SU-DHL-6 (cell line): Measurements from ENCODE around the gene LZTS2.

Source experiments
- H2AFZ ChIP-seq: fragments of 200-600 bp; sonication (generic); 2 replicates; pipeline ENCODE4 v1.6.1; 2014; ENCODE audit warnings: low read depth, mild to moderate bottlenecking, moderate library complexity, mixed read lengths, antibody characterized with exemption, low read length; ENCODE audit not compliant: severe bottlenecking
- H3F3A ChIP-seq: fragments of 200-600 bp; shearing (Covaris generic); 2 replicates; pipeline ENCODE4 v1.6.0; 2016; ENCODE audit warnings: antibody characterized with exemption, mild to moderate bottlenecking; ENCODE audit not compliant: insufficient read depth
- H3K27ac ChIP-seq: fragments of 200-600 bp; sonication (generic); 2 replicates; pipeline ENCODE4 v1.5.1; 2016; ENCODE audit warnings: low read depth, mild to moderate bottlenecking, low read length, moderate library complexity, mixed read lengths
- H3K27me3 ChIP-seq: fragments of 200-600 bp; sonication (generic), shearing (Covaris generic); 2 replicates; pipeline ENCODE4 v1.6.0; 2014; ENCODE audit warnings: mild to moderate bottlenecking, low read length
- H3K36me3 ChIP-seq: fragments of 200-600 bp; sonication (generic); 2 replicates; pipeline ENCODE4 v1.6.1; 2014; ENCODE audit warnings: mild to moderate bottlenecking, low read length, mixed read lengths
- H3K4me2 ChIP-seq: fragments of 300-600, 200-600 bp; shearing (Covaris generic), sonication (generic); 2 replicates; pipeline ENCODE4 v1.6.0; 2014; ENCODE audit warnings: low read length, low read depth, mild to moderate bottlenecking; ENCODE audit not compliant: poor library complexity, severe bottlenecking
- H3K4me3 ChIP-seq: fragments of 200-600 bp; sonication (generic); 2 replicates; pipeline ENCODE4 v1.5.1; 2014; ENCODE audit warnings: antibody characterized with exemption, low read length, mild to moderate bottlenecking, mixed read lengths; ENCODE audit not compliant: insufficient read depth, poor library complexity, severe bottlenecking
- H3K79me2 ChIP-seq: fragments of 200-600 bp; sonication (generic); 2 replicates; pipeline ENCODE4 v1.6.1; 2014; ENCODE audit warnings: mild to moderate bottlenecking, low read length, moderate library complexity; ENCODE audit not compliant: insufficient read depth
- H3K9ac ChIP-seq: fragments of 200-600 bp; sonication (generic); 2 replicates; pipeline ENCODE4 v1.7.0; 2014; ENCODE audit warnings: mild to moderate bottlenecking, low read length
- H3K9me2 ChIP-seq: fragments of 200-600 bp; sonication (generic); replicated peaks from 2 replicates; pipeline ENCODE4 v1.6.1; 2014; ENCODE audit warnings: low read length; ENCODE audit not compliant: insufficient read depth
- H3K9me3 ChIP-seq: fragments of 200-600 bp; sonication (generic); 2 replicates; pipeline ENCODE4 v1.6.1; 2014; ENCODE audit warnings: low read length, mixed read lengths; ENCODE audit not compliant: insufficient read depth
- H4K20me1 ChIP-seq: fragments of 200-600 bp; sonication (generic); 2 replicates; pipeline ENCODE4 v1.6.1; 2014; ENCODE audit warnings: low read depth, mild to moderate bottlenecking, antibody characterized with exemption, low read length, moderate library complexity, mixed read lengths
- CTCF ChIP-seq: fragments of 200-600 bp; sonication (generic); IDR thresholded peaks from one replicate; pipeline ENCODE4 v1.5.1; 2017; ENCODE audit warnings: antibody characterized with exemption, mild to moderate bottlenecking, low read length, moderate library complexity; ENCODE audit not compliant: insufficient read depth, poor library complexity, severe bottlenecking
- EZH2phosphoT487 ChIP-seq: fragments of 200-600 bp; sonication (generic), shearing (Covaris generic); conservative IDR thresholded peaks from 2 replicates; pipeline ENCODE4 v1.6.1; 2018; ENCODE audit warnings: mild to moderate bottlenecking, antibody characterized with exemption, low read length, moderate library complexity, mixed read lengths

The LZTS2 gene

GRCh38 chr10:100999742-101000126 is at the start of gene LZTS2:
Gene LZTS2, plus strand, starts transcription at chr10:100999808. Its CDS starts 2,731 bp downstream, at chr10:101002539.
- Histone ChIP-seq H3K36me3 (no peaks in the 10 kb centered on the region), H4K20me1 (no peaks in the 10 kb centered on the region), H2AFZ (peak within 1 kb of the TSS; percentile 46), H3K27ac (peak within 1 kb of the TSS; percentile 75), H3K9me2 (no peaks in the 10 kb centered on the region), H3K9ac (peak within 1 kb of the TSS; percentile 71), H3K4me3 (peak within 1 kb of the TSS; percentile 79), H3F3A (peaks cover 31% of the 10 kb centered on the region), H3K9me3 (no peaks in the 10 kb centered on the region), H3K4me2 (peak within 1 kb of the TSS; percentile 86), H3K27me3 (no peaks in the 10 kb centered on the region), H3K79me2 (no peaks in the 10 kb centered on the region)
- TF ChIP-seq CTCF (no peak), EZH2phosphoT487 (no peak)

GRCh38 chr10:100960251-100960650 is 39.4 kb upstream of the LZTS2 start:
- Histone ChIP-seq H3K9me3 (no peaks in the 10 kb centered on the region), H3K4me2 (no peak overlapping the region), H3F3A (peaks cover 3% of the 10 kb centered on the region; the same call in 1 of the 2 replicates), H3K27ac (no peak overlapping the region), H3K36me3 (peaks cover 58% of the 10 kb centered on the region), H3K4me3 (no peak overlapping the region), H2AFZ (no peak overlapping the region), H3K9ac (no peak overlapping the region), H3K27me3 (no peaks in the 10 kb centered on the region), H3K79me2 (no peaks in the 10 kb centered on the region), H3K9me2 (no peaks in the 10 kb centered on the region), H4K20me1 (no peaks in the 10 kb centered on the region)
- TF ChIP-seq EZH2phosphoT487 (no peak), CTCF (no peak)

- no peak overlapping the region for H3K9ac ChIP-seq
- H3K27me3 ChIP-seq = no peaks in the 10 kb centered on the region
- no peak overlapping the region for H2AFZ ChIP-seq
- H3K9me2 ChIP-seq = no peaks in the 10 kb centered on the region
- H4K20me1 ChIP-seq = no peaks in the 10 kb centered on the region
- peaks cover 49% of the 10 kb centered on the region for H3K36me3 ChIP-seq
- no peak overlapping the region for H3K27ac ChIP-seq
- no peak overlapping the region for H3K4me2 ChIP-seq
- H3K4me3 ChIP-seq = no peak overlapping the region
- H3K79me2 ChIP-seq = no peaks in the 10 kb centered on the region
- H3K9me3 ChIP-seq = no peaks in the 10 kb centered on the region
- peaks cover 6% of the 10 kb centered on the region; the same call in 1 of the 2 replicates for H3F3A ChIP-seq
- TF ChIP-seq EZH2phosphoT487 (no peak), CTCF (no peak)
Measured at GRCh38 chr10:100962351-100963080, 37.1 kb upstream of the LZTS2 start.
